Measurements from ENCODE around the gene PSG5.
"Not testable (repeated sequence)": the region's sequence is repeated elsewhere in the genome, so short reads cannot be mapped to it uniquely, and the experiment has no call there.

DNA sequence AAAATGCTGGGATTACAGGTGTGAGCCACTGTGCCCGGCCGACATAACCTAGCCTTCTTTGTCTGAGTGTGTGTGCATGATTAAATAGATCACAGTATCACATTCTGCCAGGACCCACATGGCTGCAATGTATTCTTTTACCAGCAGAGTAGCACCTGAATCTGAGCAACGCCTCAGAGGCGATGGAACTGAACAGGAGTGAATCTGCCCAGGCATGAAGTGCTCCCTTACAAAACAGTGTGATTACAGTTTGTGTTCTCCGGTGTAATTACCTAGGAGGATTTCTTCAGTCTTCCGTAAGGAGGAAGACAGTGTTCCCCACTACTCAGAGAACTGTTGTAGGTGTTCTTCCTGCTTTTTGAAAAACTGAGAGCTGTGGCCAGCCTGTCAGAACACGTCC, 57.1 kb downstream of the PSG5 start:
- TF ChIP-seq ZNF707 (tag by site-specific recombination; IDR thresholded peaks at IDR 0.05); ZNF274 (IDR thresholded peaks at IDR 0.05; ENCODE audit: low read length); ZNF274 (tag by site-specific recombination; IDR thresholded peaks at IDR 0.05; ENCODE audit: borderline replicate concordance): not testable (repeated sequence)
- TF ChIP-seq, protein P1, sequence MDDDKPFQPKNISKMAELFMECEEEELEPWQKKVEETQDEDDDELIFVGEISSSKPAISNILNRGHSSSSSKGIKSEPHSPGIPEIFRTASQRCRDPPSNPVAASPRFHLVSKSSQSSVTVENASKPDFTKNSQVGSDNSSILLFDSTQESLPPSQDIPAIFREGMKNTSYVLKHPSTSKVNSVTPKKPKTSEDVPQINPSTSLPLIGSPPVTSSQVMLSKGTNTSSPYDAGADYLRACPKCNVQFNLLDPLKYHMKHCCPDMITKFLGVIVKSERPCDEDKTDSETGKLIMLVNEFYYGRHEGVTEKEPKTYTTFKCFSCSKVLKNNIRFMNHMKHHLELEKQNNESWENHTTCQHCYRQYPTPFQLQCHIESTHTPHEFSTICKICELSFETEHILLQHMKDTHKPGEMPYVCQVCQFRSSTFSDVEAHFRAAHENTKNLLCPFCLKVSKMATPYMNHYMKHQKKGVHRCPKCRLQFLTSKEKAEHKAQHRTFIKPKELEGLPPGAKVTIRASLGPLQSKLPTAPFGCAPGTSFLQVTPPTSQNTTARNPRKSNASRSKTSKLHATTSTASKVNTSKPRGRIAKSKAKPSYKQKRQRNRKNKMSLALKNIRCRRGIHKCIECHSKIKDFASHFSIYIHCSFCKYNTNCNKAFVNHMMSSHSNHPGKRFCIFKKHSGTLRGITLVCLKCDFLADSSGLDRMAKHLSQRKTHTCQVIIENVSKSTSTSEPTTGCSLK (tag by site-specific recombination; IDR thresholded peaks at IDR 0.05), result not testable (repeated sequence)
